ENCODE data around the gene DDI1.

Gene DDI1

GRCh38 chr11:104036588-104036987, at the start of gene DDI1:
DDI1 (plus strand) TSS chr11:104036640; CDS start chr11:104036823, 183 bp downstream.
- no peak within 1 kb of the TSS for H3K4me3 ChIP-seq (ENCODE audit: low read length)
- DNase-seq (ENCODE audit: low read depth), result no peak
- TF ChIP-seq, protein P1, sequence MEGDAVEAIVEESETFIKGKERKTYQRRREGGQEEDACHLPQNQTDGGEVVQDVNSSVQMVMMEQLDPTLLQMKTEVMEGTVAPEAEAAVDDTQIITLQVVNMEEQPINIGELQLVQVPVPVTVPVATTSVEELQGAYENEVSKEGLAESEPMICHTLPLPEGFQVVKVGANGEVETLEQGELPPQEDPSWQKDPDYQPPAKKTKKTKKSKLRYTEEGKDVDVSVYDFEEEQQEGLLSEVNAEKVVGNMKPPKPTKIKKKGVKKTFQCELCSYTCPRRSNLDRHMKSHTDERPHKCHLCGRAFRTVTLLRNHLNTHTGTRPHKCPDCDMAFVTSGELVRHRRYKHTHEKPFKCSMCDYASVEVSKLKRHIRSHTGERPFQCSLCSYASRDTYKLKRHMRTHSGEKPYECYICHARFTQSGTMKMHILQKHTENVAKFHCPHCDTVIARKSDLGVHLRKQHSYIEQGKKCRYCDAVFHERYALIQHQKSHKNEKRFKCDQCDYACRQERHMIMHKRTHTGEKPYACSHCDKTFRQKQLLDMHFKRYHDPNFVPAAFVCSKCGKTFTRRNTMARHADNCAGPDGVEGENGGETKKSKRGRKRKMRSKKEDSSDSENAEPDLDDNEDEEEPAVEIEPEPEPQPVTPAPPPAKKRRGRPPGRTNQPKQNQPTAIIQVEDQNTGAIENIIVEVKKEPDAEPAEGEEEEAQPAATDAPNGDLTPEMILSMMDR (conservative IDR thresholded peaks at IDR 0.05; ENCODE audit: low read depth, low read length), result no peak

DNA sequence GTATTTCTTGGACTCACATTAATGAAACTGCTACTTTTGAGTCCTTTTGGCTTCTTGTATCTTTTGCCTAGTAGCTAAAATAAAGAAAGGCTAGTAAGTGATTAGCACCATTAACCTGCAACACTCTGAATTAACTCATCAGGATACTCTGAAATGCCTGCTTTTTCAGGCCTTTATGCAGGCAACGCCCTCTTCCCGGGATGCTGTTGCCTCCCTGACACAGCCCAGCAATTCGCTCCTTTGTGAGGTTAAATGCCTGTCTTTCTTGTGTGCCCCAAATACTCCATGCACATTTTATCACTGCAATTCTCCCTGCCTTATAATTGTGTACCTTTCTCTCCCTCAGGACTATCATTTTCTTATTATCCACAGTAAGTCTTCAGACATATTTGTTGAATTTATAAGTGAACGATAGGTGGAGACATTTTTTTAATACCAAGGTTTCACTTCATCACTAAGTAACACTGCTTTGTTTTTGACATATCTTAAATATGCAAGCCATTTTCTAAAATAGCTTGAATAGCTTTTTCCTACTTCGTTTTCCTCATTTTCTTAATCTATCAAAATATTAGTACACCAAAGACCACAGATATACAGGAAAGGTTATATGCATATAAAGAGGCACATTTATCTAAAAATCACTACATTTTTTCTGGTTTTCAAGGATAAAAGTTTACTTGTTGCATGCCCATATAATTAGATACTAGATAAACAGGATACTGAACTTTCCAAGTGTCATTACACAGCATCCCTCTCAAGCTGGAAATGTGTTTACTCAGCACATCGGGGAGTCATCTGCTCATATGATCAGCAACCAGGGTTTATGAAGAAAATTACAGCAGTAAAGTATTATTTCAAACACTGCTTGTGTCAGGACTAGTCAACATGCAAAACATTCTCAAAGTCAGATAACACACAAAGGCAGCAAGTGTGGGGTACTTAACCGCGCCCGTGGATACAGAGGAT, 48.5 kb upstream of the DDI1 start:
- no peak for DNase-seq (ENCODE audit: low read depth)
- H3K4me3 ChIP-seq (ENCODE audit: low read length), result no peak overlapping the region
- TF ChIP-seq, protein P1 (conservative IDR thresholded peaks at IDR 0.05; ENCODE audit: low read depth, low read length), result no peak

DNA sequence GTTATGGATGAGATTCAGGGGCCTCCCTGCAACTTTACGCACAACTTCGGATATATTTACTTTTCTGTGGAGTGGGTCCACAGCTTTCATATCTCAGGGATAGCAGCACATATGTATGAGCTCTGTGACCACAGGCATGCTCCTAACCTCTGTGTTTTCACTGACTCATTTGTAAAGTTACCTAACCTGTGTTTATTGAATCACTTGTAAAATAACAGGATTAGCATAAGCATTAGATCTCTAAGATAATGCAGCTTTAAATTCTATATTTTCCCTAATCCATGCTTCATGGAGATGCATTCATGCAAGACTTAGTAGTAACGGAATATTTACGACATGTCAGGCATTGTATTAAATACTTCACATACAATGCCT, 47.9 kb upstream of the DDI1 start:
- TF ChIP-seq, protein P1 (conservative IDR thresholded peaks at IDR 0.05; ENCODE audit: low read depth, low read length), result no peak
- no peak overlapping the region for H3K4me3 ChIP-seq (ENCODE audit: low read length)
- DNase-seq (ENCODE audit: low read depth), result peak; percentile 34

GRCh38 chr11:103993507-103993906, 42.9 kb upstream of the DDI1 start:
- TF ChIP-seq, protein P1 (conservative IDR thresholded peaks at IDR 0.05; ENCODE audit: low read depth, low read length), result no peak
- no peak overlapping the region for H3K4me3 ChIP-seq (ENCODE audit: low read length)
- DNase-seq (ENCODE audit: low read depth), result no peak

GRCh38 chr11:103994094-103994493, 42.3 kb upstream of the DDI1 start:
- H3K4me3 ChIP-seq (ENCODE audit: low read length), result no peak overlapping the region
- TF ChIP-seq, protein P1 (conservative IDR thresholded peaks at IDR 0.05; ENCODE audit: low read depth, low read length), result no peak
- no peak for DNase-seq (ENCODE audit: low read depth)

- H3K4me3 ChIP-seq (ENCODE audit: low read length), result no peak overlapping the region
- TF ChIP-seq, protein P1 (conservative IDR thresholded peaks at IDR 0.05; ENCODE audit: low read depth, low read length), result no peak
- DNase-seq (ENCODE audit: low read depth), result no peak
Measured at GRCh38 chr11:103994518-103994917, 41.9 kb upstream of the DDI1 start.

DNA sequence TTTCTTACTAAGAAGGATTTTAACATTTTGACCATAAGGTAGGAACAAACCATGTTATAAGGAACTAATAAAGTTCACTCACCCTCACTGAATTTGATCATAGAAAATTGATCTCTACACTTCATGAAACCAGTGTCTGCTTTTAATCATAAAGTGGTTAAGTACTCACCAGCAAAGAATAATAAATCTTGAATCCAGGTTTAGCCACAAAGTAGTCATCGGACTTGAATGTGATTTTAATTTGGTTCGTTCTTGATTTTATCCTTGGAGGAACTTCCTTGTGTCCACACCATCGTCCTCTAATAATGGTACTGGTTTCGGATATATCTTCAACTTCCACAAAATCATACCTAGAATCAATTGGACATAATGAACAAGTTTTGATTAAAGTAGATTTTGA, 40.5 kb upstream of the DDI1 start:
- no peak for DNase-seq (ENCODE audit: low read depth)
- H3K4me3 ChIP-seq (ENCODE audit: low read length), result no peak overlapping the region
- TF ChIP-seq, protein P1 (conservative IDR thresholded peaks at IDR 0.05; ENCODE audit: low read depth, low read length), result no peak
